ENCODE measurements around the gene CORO1C. TPM values are rescaled to one million over a fixed set of nuclear protein-coding genes. Genes with fewer than 3 reads are reported as not detected.

Gene CORO1C
- total RNA-seq, 4 donors from 2014 or later = 68.1 to 153 (median 128) TPM

GRCh38 chr12:108717243-108717642, 14.1 kb downstream of the CORO1C start:
- Histone ChIP-seq H3K4me3 (no peak overlapping the region), H3K36me3 (peaks cover 0 to 6% (median 0%) of the 10 kb centered on the region in 4 donors), H3K9me3 (no peaks in the 10 kb centered on the region), H3K27ac (peak overlapping the region in 3 of 4 donors; percentile 2 to 34 (median 6)), H3K27me3 (no peaks in the 10 kb centered on the region), H3K4me1 (peaks cover 8 to 63% (median 45%) of the 10 kb centered on the region in 4 donors)
- WGBS, 2 donors (ENCODE audit: low coverage in 1 of 2) = 80 to 88% methylated on average over 5 of the region's 5 CpGs
- TF ChIP-seq CTCF (IDR thresholded peaks at IDR 0.05) = no peak
- no peak for TF ChIP-seq EP300 (IDR thresholded peaks at IDR 0.05; ENCODE audit: low read depth)
- TF ChIP-seq POLR2A (IDR thresholded peaks at IDR 0.05) = no peak
- TF ChIP-seq POLR2AphosphoS5 (IDR thresholded peaks at IDR 0.05) = no peak
- intact Hi-C loops (cut with DNase I; ENCODE audit: low total_unique reads) = no loop called here
- no peak for DNase-seq
- in situ Hi-C loops (cut with MboI; ENCODE audit: low pct_ligation_motif_present in 1 of 4, low pct_unique_long_range_greater_than_20kb in 1 of 4, low sequenced_read_pairs in 3 of 4) = no loop called here

DNA sequence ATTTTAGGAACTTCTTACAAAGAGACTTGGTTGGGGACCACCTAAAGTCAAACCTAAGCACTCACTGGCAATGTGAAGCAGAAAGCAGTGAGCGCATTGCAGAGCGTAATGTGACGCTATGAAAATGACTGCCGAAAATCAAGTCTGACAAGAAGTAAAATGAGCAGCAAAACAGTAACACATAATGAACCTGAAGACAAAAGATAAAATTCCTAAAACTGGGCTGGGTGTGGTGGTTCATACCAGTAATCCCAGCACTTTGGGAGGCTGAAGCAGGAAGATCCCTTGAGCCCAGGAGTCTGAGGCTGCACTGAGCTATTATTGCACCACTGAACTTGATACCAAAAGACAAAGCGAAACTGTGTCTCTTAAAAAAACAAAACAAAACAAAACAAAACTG, 16.5 kb downstream of the CORO1C start:
- no peak for DNase-seq

GRCh38 chr12:108713471-108713870, 17.8 kb downstream of the CORO1C start:
- H3K36me3 ChIP-seq = peaks cover 0 to 6% (median 0%) of the 10 kb centered on the region in 4 donors
- no peak for TF ChIP-seq EP300 (IDR thresholded peaks at IDR 0.05; ENCODE audit: low read depth)
- TF ChIP-seq CTCF (IDR thresholded peaks at IDR 0.05) = no peak
- no peak for TF ChIP-seq POLR2AphosphoS5 (IDR thresholded peaks at IDR 0.05)
- TF ChIP-seq POLR2A (IDR thresholded peaks at IDR 0.05) = no peak
- WGBS, 2 donors (ENCODE audit: low coverage in 1 of 2) = 65 to 68% methylated on average over 6 of the region's 6 CpGs
- no peak for DNase-seq
- in situ Hi-C loops (cut with MboI; ENCODE audit: low pct_ligation_motif_present in 1 of 4, low pct_unique_long_range_greater_than_20kb in 1 of 4, low sequenced_read_pairs in 3 of 4) (no loop called here), intact Hi-C loops (cut with DNase I; ENCODE audit: low total_unique reads) (no loop called here)
- peak overlapping the region; percentile 15 to 51 (median 42) for H3K27ac ChIP-seq
- no peaks in the 10 kb centered on the region for H3K9me3 ChIP-seq
- no peak overlapping the region for H3K4me3 ChIP-seq
- no peaks in the 10 kb centered on the region for H3K27me3 ChIP-seq
- H3K4me1 ChIP-seq = peaks cover 6 to 65% (median 39%) of the 10 kb centered on the region in 4 donors

More for the DNA sequence above, 16.5 kb downstream of the CORO1C start:
- in situ Hi-C loops (cut with MboI; ENCODE audit: low pct_ligation_motif_present in 1 of 4, low pct_unique_long_range_greater_than_20kb in 1 of 4, low sequenced_read_pairs in 3 of 4) = no loop called here
- TF ChIP-seq POLR2AphosphoS5 (IDR thresholded peaks at IDR 0.05) (no peak), POLR2A (IDR thresholded peaks at IDR 0.05) (no peak), EP300 (IDR thresholded peaks at IDR 0.05; ENCODE audit: low read depth) (no peak)
- Histone ChIP-seq H3K4me3 (no peak overlapping the region), H3K36me3 (peaks cover 0 to 6% (median 0%) of the 10 kb centered on the region in 4 donors), H3K27me3 (no peaks in the 10 kb centered on the region), H3K9me3 (no peaks in the 10 kb centered on the region), H3K4me1 (peaks cover 6 to 62% (median 34%) of the 10 kb centered on the region in 4 donors), H3K27ac (peak overlapping the region in 3 of 4 donors; percentile 5 to 38 (median 34))
- WGBS, 2 donors (ENCODE audit: low coverage in 1 of 2) = 86 to 87% methylated on average over 5 of the region's 5 CpGs
- intact Hi-C loops (cut with DNase I; ENCODE audit: low total_unique reads) = no loop called here

DNA sequence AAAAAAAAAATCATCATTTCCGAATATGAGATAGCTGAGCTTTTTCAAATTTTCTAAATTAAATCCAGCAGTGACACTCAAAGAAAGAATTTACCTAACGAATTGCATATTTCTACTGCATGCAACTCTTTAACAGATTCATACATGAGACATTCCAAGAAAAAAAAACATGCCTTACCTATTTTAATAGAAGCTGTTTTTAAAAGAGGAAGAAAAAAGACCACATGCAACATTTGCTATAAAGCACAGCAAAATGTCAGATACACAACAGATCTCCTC, 18.5 kb downstream of the CORO1C start:
- TF ChIP-seq POLR2A (IDR thresholded peaks at IDR 0.05) (no peak), CTCF (IDR thresholded peaks at IDR 0.05) (no peak), EP300 (IDR thresholded peaks at IDR 0.05; ENCODE audit: low read depth) (no peak), POLR2AphosphoS5 (IDR thresholded peaks at IDR 0.05) (no peak)
- Histone ChIP-seq H3K36me3 (peaks cover 0 to 6% (median 0%) of the 10 kb centered on the region in 4 donors), H3K4me1 (peaks cover 6 to 66% (median 36%) of the 10 kb centered on the region in 4 donors), H3K9me3 (no peaks in the 10 kb centered on the region), H3K27me3 (no peaks in the 10 kb centered on the region), H3K4me3 (no peak overlapping the region), H3K27ac (peak overlapping the region; percentile 15 to 51 (median 42))
- DNase-seq = no peak
- in situ Hi-C loops (cut with MboI; ENCODE audit: low pct_ligation_motif_present in 1 of 4, low pct_unique_long_range_greater_than_20kb in 1 of 4, low sequenced_read_pairs in 3 of 4) = no loop called here
- intact Hi-C loops (cut with DNase I; ENCODE audit: low total_unique reads) = no loop called here
- 34 to 47% methylated on average over 2 of the region's 2 CpGs for whole genome bisulfite sequencing, 2 donors (ENCODE audit: low coverage in 1 of 2)

Data from transverse colon (tissue), 4 donors.